CD14-positive monocyte (primary cell): ENCODE results near the gene SAT1. TPM values are rescaled to one million over a fixed set of nuclear protein-coding genes. Genes with fewer than 3 reads are reported as not detected.

Experiments
- DNase-seq, 3 donors: peaks; one replicate each; pipeline ENCODE4 v3.0.0-alpha.2; 2011 to 2022
- H2AFZ ChIP-seq: 2 replicates; pipeline ENCODE4 v1.6.0; 2012; ENCODE audit warnings: mild to moderate bottlenecking, low read depth, low read length, inconsistent platforms; ENCODE audit not compliant: insufficient read depth, poor library complexity, severe bottlenecking
- H3K27ac ChIP-seq, 2 donors: 1 replicate in 1 of 2; 2 replicates in 1 of 2; pipeline ENCODE4 v1.5.1; 2012 to 2013; ENCODE audit warnings: low read length in 2 of 2, control low read depth in 1 of 2, inconsistent platforms in 1 of 2, low read depth in 1 of 2, mild to moderate bottlenecking in 1 of 2
- H3K27me3 ChIP-seq, 2 donors: one replicate each; pipeline versions ENCODE4 v1.6.0 to v1.6.1; 2011 to 2013; ENCODE audit warnings: low read length in 2 of 2; ENCODE audit not compliant: control insufficient read depth in 2 of 2, insufficient read depth in 2 of 2
- H3K36me3 ChIP-seq, 2 donors: replicated peaks in 1 of 2; 1 replicate in 1 of 2; 2 replicates in 1 of 2; pipeline versions ENCODE4 v1.5.1 to v1.6.1; 2012 to 2013; ENCODE audit warnings: low read length in 2 of 2, control low read depth in 1 of 2, inconsistent platforms in 1 of 2, mild to moderate bottlenecking in 1 of 2; ENCODE audit not compliant: insufficient read depth in 2 of 2, control insufficient read depth in 1 of 2
- H3K4me1 ChIP-seq, 2 donors: 1 replicate in 1 of 2; 2 replicates in 1 of 2; pipeline versions ENCODE4 v1.5.1 to v1.6.1; 2012 to 2013; ENCODE audit warnings: low read length in 2 of 2, control low read depth in 1 of 2, inconsistent platforms in 1 of 2, mild to moderate bottlenecking in 1 of 2, moderate library complexity in 1 of 2; ENCODE audit not compliant: insufficient read depth in 2 of 2, control insufficient read depth in 1 of 2
- H3K4me2 ChIP-seq: replicated peaks from 2 replicates; pipeline ENCODE3; 2012; ENCODE audit warnings: low read length, moderate library complexity, mild to moderate bottlenecking; ENCODE audit not compliant: poor library complexity, severe bottlenecking; ENCODE audit errors: extremely low read depth
- H3K4me3 ChIP-seq, 3 experiments: fragments of 200-600 bp in 1 of 3; sonication (generic) in 1 of 3; replicated peaks in 1 of 3; 1 replicate in 2 of 3; 2 replicates in 1 of 3; pipeline ENCODE4 v1.5.1; 2011 to 2013; ENCODE audit warnings: low read length in 3 of 3, mild to moderate bottlenecking in 3 of 3, control low read depth in 2 of 3, low read depth in 2 of 3, inconsistent platforms in 1 of 3, moderate library complexity in 1 of 3
- H3K79me2 ChIP-seq: 2 replicates; pipeline ENCODE4 v1.6.0; 2012; ENCODE audit warnings: mild to moderate bottlenecking, control low read depth, inconsistent platforms, low read length, moderate library complexity; ENCODE audit not compliant: insufficient read depth
- H3K9ac ChIP-seq: 2 replicates; pipeline ENCODE4 v1.6.0; 2017; ENCODE audit warnings: low read length, mild to moderate bottlenecking; ENCODE audit not compliant: insufficient read depth, poor library complexity, severe bottlenecking
- H3K9me3 ChIP-seq, 2 donors: replicated peaks in 1 of 2; 1 replicate in 1 of 2; 2 replicates in 1 of 2; pipeline versions ENCODE4 v1.5.1 to v1.6.1; 2012 to 2013; ENCODE audit warnings: low read length in 2 of 2, control low read depth in 1 of 2; ENCODE audit not compliant: control insufficient read depth in 1 of 2, insufficient read depth in 1 of 2
- H4K20me1 ChIP-seq: 2 replicates; pipeline ENCODE4 v1.6.0; 2012; ENCODE audit warnings: mild to moderate bottlenecking, low read length, control low read depth, moderate library complexity; ENCODE audit not compliant: insufficient read depth
- H3K27ac Mint-ChIP-seq, 7 donors: one replicate each; pipeline ENCODE4 v1.8.0; 2020; ENCODE audit warnings: mild to moderate bottlenecking in 7 of 7, mixed read lengths in 7 of 7, moderate library complexity in 6 of 7, inconsistent platforms in 2 of 7
- H3K27me3 Mint-ChIP-seq, 3 donors: one replicate each; pipeline ENCODE4 v1.8.0; 2021 to 2022; ENCODE audit warnings: low read depth in 3 of 3, mild to moderate bottlenecking in 3 of 3, mixed read lengths in 3 of 3, moderate library complexity in 3 of 3, inconsistent platforms in 1 of 3
- H3K36me3 Mint-ChIP-seq, 2 donors: one replicate each; pipeline ENCODE4 v1.8.0; 2020; ENCODE audit warnings: mixed read lengths in 2 of 2, inconsistent platforms in 1 of 2, mild to moderate bottlenecking in 1 of 2
- H3K4me1 Mint-ChIP-seq: one replicate; pipeline ENCODE4 v1.8.0; 2020; ENCODE audit warnings: mild to moderate bottlenecking, mixed read lengths
- H3K4me3 Mint-ChIP-seq, 2 donors: one replicate each; pipeline ENCODE4 v1.8.0; 2020; ENCODE audit warnings: mild to moderate bottlenecking in 2 of 2, mixed read lengths in 2 of 2, moderate library complexity in 1 of 2
- H3K9me3 Mint-ChIP-seq, 7 donors: one replicate each; pipeline ENCODE4 v1.8.0; 2020 to 2022; ENCODE audit warnings: mixed read lengths in 7 of 7, mild to moderate bottlenecking in 6 of 7, moderate library complexity in 6 of 7, inconsistent platforms in 2 of 7
- CTCF ChIP-seq: fragments of 200-600 bp; IDR thresholded peaks from one replicate; pipeline ENCODE4 v1.8.0; 2022; ENCODE audit warnings: antibody characterized with exemption, mild to moderate bottlenecking
- WGBS: methylation state at CpG from one replicate; pipeline ENCODE4 v1.1.5; 2013; ENCODE audit warnings: missing lambda C conversion rate; ENCODE audit not compliant: insufficient coverage; 5-methylcytosine and 5-hydroxymethylcytosine counted together
- intact Hi-C, 2 donors: fragments of 100-400 bp; cut with micrococcal nuclease; formaldehyde crosslinking; loops; one replicate each; pipeline versions ENCODE4 v1.15.0 to v1.15.1; 2023
- polyA plus RNA-seq, 3 donors: library from polyadenylated mRNA; depleted of rRNA in 1 of 3; unstranded in 2 of 3; stranded (reverse) in 1 of 3; fragments of 300-500 nt in 2 of 3; fragments of >200 nt in 1 of 3; fragmentation: Illumina TruSeq in 2 of 3; gene quantifications; 1 replicate in 2 of 3; 2 replicates in 1 of 3; pipeline ENCODE4 v1.2.3, GENCODE V29; 2012 to 2021

SAT1 gene
- polyA plus RNA-seq, 3 donors: 897 to 7,815 (median 970) TPM

GRCh38 chrX:23785580-23785979 is 2.6 kb downstream of the SAT1 start:
- peak overlapping the region in 6 of 7 donors; percentile 94 to 99 (median 97) for H3K27ac Mint-ChIP-seq
- WGBS: no CpG with 5 or more reads among the region's 2 CpGs
- H3K27ac ChIP-seq: peak overlapping the region in 1 of 2 donors; percentile 93
- H3K9ac ChIP-seq: peak overlapping the region; percentile 90
- peak overlapping the region; percentile 94 for H3K4me3 Mint-ChIP-seq
- intact Hi-C loops: loop anchor here (5.0 to 10.0 kb wide), 2 partner anchors 69 to 117 kb away; no protein-coding TSS in a partner anchor
- peaks cover 0 to 5% (median 0%) of the 10 kb centered on the region in 3 donors for H3K27me3 Mint-ChIP-seq
- peaks cover 27 to 36% of the 10 kb centered on the region in 2 donors for H3K36me3 Mint-ChIP-seq
- DNase-seq: no peak
- peaks cover 17 to 27% of the 10 kb centered on the region in 2 donors for H3K36me3 ChIP-seq
- peak overlapping the region; percentile 78 to 99 (median 99) for H3K4me3 ChIP-seq
- peaks cover 26% of the 10 kb centered on the region for H4K20me1 ChIP-seq
- no peak overlapping the region for H2AFZ ChIP-seq
- H3K79me2 ChIP-seq: peaks cover 27% of the 10 kb centered on the region
- peaks cover 22% of the 10 kb centered on the region for H3K4me1 Mint-ChIP-seq
- H3K27me3 ChIP-seq: no peaks in the 10 kb centered on the region
- TF ChIP-seq CTCF: no peak
- peaks cover 0 to 3% of the 10 kb centered on the region in 2 donors for H3K9me3 ChIP-seq
- peaks cover 35 to 51% of the 10 kb centered on the region in 2 donors for H3K4me1 ChIP-seq
- H3K9me3 Mint-ChIP-seq: peaks cover 0 to 33% (median 17%) of the 10 kb centered on the region in 7 donors
- peak overlapping the region; percentile 78 for H3K4me2 ChIP-seq

- Histone ChIP-seq H3K79me2 (peaks cover 27% of the 10 kb centered on the region), H2AFZ (no peak overlapping the region), H3K9ac (no peak overlapping the region), H3K9me3 (peaks cover 0 to 3% of the 10 kb centered on the region in 2 donors), H3K4me1 (peaks cover 32 to 44% of the 10 kb centered on the region in 2 donors), H3K36me3 (peaks cover 17 to 27% of the 10 kb centered on the region in 2 donors), H4K20me1 (peaks cover 26% of the 10 kb centered on the region), H3K27me3 (no peaks in the 10 kb centered on the region), H3K4me3 (peak overlapping the region; percentile 78 to 99 (median 99)), H3K4me2 (peak overlapping the region; percentile 78), H3K27ac (peak overlapping the region in 1 of 2 donors; percentile 17)
- no CpG with 5 or more reads among the region's 11 CpGs for WGBS
- Mint-ChIP-seq H3K4me1 (peaks cover 22% of the 10 kb centered on the region), H3K9me3 (peaks cover 0 to 26% (median 17%) of the 10 kb centered on the region in 7 donors), H3K27me3 (peaks cover 0 to 5% (median 0%) of the 10 kb centered on the region in 3 donors), H3K36me3 (peaks cover 27 to 36% of the 10 kb centered on the region in 2 donors), H3K27ac (peak overlapping the region; percentile 72 to 96 (median 80)), H3K4me3 (peak overlapping the region; percentile 64 to 94)
- TF ChIP-seq CTCF: no peak
- peak in 2 of 3 donors; percentile 31 to 40 for DNase-seq
- intact Hi-C loops: loop anchor here (5.0 to 10.0 kb wide), 2 partner anchors 68 to 116 kb away; no protein-coding TSS in a partner anchor
These were observed 3.4 kb downstream of the SAT1 start for GRCh38 chrX:23786268-23786815.
